ENCODE results near the gene THSD4.

GRCh38 chr15:71591057-71591456 is 475.8 kb downstream of the THSD4 start:
- TF ChIP-seq CTCF (IDR thresholded peaks at IDR 0.05), result no peak
- no peak for TF ChIP-seq POLR2A (IDR thresholded peaks at IDR 0.05)
